Panc1 (cell line): Measurements from ENCODE around the gene STPG4. TPM values are rescaled to one million over a fixed set of nuclear protein-coding genes. Genes with fewer than 3 reads are reported as not detected.

Experiments
- ATAC-seq: fragments of 200-7000 bp; cut with Tn5 transposase; 2 replicates; pipeline ENCODE4 v1.9.1; 2020; ENCODE audit warnings: mild to moderate bottlenecking, moderate library complexity
- BruUV-seq: library from RNA; stranded (reverse); fragments of 400-500 nt; replicated peaks from 2 replicates; lab custom pipeline; 2021; lab: Mats Ljungman, UMichigan
- CTCF ChIA-PET: fragments of 300-600 bp; sonication (Branson Sonifier 250); formaldehyde crosslinking; loops from one replicate; lab custom pipeline; 2022; ENCODE audit warnings: antibody characterized with exemption; lab: Charles Lee
- POLR2A ChIA-PET: fragments of 300-600 bp; sonication (Branson Sonifier 250); formaldehyde crosslinking; loops from one replicate; lab custom pipeline; 2022; ENCODE audit warnings: antibody characterized with exemption; lab: Charles Lee
- DNase-seq: peaks from one replicate; pipeline ENCODE4 v3.0.0-alpha.2; 2010; ENCODE audit warnings: low read depth, low spot score
- H3K27ac ChIP-seq: 2 replicates; pipeline ENCODE4 v1.5.1; 2011; ENCODE audit warnings: mild to moderate bottlenecking, low read length, inconsistent platforms
- H3K27me3 ChIP-seq: fragments of 200-500 bp; sonication (Bioruptor generic); 2 replicates; pipeline ENCODE4 v1.6.0; 2014; ENCODE audit warnings: low read length, inconsistent platforms; ENCODE audit not compliant: control insufficient read depth, insufficient read depth
- H3K36me3 ChIP-seq: fragments of 200-500 bp; sonication (Bioruptor generic); 2 replicates; pipeline ENCODE4 v1.5.1; 2014; ENCODE audit warnings: inconsistent platforms, mild to moderate bottlenecking, low read length, moderate library complexity; ENCODE audit not compliant: control insufficient read depth, insufficient read depth
- H3K4me1 ChIP-seq: 2 replicates; pipeline ENCODE4 v1.5.1; 2011; ENCODE audit warnings: inconsistent platforms, mild to moderate bottlenecking, low read length, moderate library complexity; ENCODE audit not compliant: control insufficient read depth, insufficient read depth
- H3K4me3 ChIP-seq, 2 experiments: 2 replicates each; pipeline ENCODE4 v1.5.1; 2011 to 2012; ENCODE audit warnings: low read depth in 2 of 2, low read length in 2 of 2, mild to moderate bottlenecking in 2 of 2, inconsistent platforms in 1 of 2, moderate library complexity in 1 of 2
- H3K9me3 ChIP-seq: fragments of 200-500 bp; sonication (Bioruptor generic); 2 replicates; pipeline ENCODE4 v1.5.1; 2014; ENCODE audit warnings: low read depth, mild to moderate bottlenecking, inconsistent platforms, low read length, moderate library complexity; ENCODE audit not compliant: control insufficient read depth, insufficient read depth
- CTCF ChIP-seq: fragments of 450-650 bp; IDR thresholded peaks from 2 replicates; pipeline ENCODE4 v1.5.1; 2017; ENCODE audit warnings: mild to moderate bottlenecking
- POLR2AphosphoS5 ChIP-seq: IDR thresholded peaks from 2 replicates; pipeline ENCODE4 v1.6.1; 2012; ENCODE audit warnings: mild to moderate bottlenecking, low read depth, low read length, moderate library complexity
- REST ChIP-seq, 2 experiments: IDR thresholded peaks; 2 replicates each; pipeline ENCODE4 v1.6.1; 2011 to 2012; ENCODE audit warnings: low read depth in 2 of 2, control low read depth in 1 of 2, low read length in 1 of 2, mild to moderate bottlenecking in 1 of 2, moderate library complexity in 1 of 2; ENCODE audit not compliant: insufficient read depth in 1 of 2
- SIN3A ChIP-seq: IDR thresholded peaks from 2 replicates; pipeline ENCODE4 v1.6.1; 2012; ENCODE audit warnings: low read depth, mild to moderate bottlenecking, low read length, moderate library complexity, borderline replicate concordance; ENCODE audit not compliant: insufficient read depth
- TCF7L2 ChIP-seq: IDR thresholded peaks from 2 replicates; pipeline ENCODE4 v1.6.1; 2011; ENCODE audit warnings: mild to moderate bottlenecking, low read depth, low read length, inconsistent platforms
- in situ Hi-C: cut with HindIII; loops from 2 replicates; pipeline ENCODE4 v1.10.0; 2016; ENCODE audit warnings: low sequenced_read_pairs, low pct_unique_long_range_greater_than_20kb
- intact Hi-C: fragments of 100-400 bp; cut with micrococcal nuclease; formaldehyde crosslinking; loops from one replicate; pipeline ENCODE4 v1.10.0; 2022; ENCODE audit not compliant: unreplicated experiment
- total RNA-seq: library from RNA; stranded (reverse); gene quantifications from one replicate; pipeline ENCODE4 v1.2.1, GENCODE V29; 2021; ENCODE audit not compliant: unreplicated experiment

The STPG4 gene
- total RNA-seq, 1 experiment from 2014 or later: 0.36 TPM

GRCh38 chr2:47065343-47065742 is 89.8 kb downstream of the STPG4 start:
- ATAC-seq (no peak), DNase-seq (no peak)
- Histone ChIP-seq H3K4me1 (peaks cover 23% of the 10 kb centered on the region), H3K27ac (peak overlapping the region; percentile 29; the same call in 1 of the 2 replicates), H3K27me3 (no peaks in the 10 kb centered on the region), H3K9me3 (no peaks in the 10 kb centered on the region), H3K36me3 (no peaks in the 10 kb centered on the region), H3K4me3 (no peak overlapping the region)
- ChIA-PET POLR2A (no interaction called here), CTCF (no interaction called here)
- no TSS peak for BruUV-seq
- TF ChIP-seq POLR2AphosphoS5 (no peak), TCF7L2 (no peak), CTCF (no peak), REST (IDR thresholded peaks at IDR 0.05; ENCODE audit: insufficient read depth in 1 of 2, low read depth in 2 of 2, low read length in 1 of 2) (no peak), SIN3A (no peak)
- intact Hi-C loops (no loop called here), in situ Hi-C loops (no loop called here)

GRCh38 chr2:47064106-47064505 is 91.0 kb downstream of the STPG4 start:
- ChIA-PET POLR2A (no interaction called here), CTCF (no interaction called here)
- no TSS peak for BruUV-seq
- no peak for ATAC-seq
- Histone ChIP-seq H3K36me3 (no peaks in the 10 kb centered on the region), H3K27ac (peak overlapping the region; percentile 57; the same call in 1 of the 2 replicates), H3K27me3 (no peaks in the 10 kb centered on the region), H3K9me3 (no peaks in the 10 kb centered on the region), H3K4me3 (no peak overlapping the region), H3K4me1 (peaks cover 11% of the 10 kb centered on the region)
- DNase-seq: no peak
- TF ChIP-seq TCF7L2 (no peak), SIN3A (no peak), REST (IDR thresholded peaks at IDR 0.05; ENCODE audit: insufficient read depth in 1 of 2, low read depth in 2 of 2, low read length in 1 of 2) (no peak), POLR2AphosphoS5 (no peak), CTCF (no peak)
- intact Hi-C loops: no loop called here
- in situ Hi-C loops: no loop called here
